ENCODE measurements around the gene KCNC1.

Gene KCNC1

GRCh38 chr11:17766073-17766359 lies 31.4 kb downstream of the KCNC1 start:
- Histone ChIP-seq H3K4me1 (ENCODE audit: control insufficient read depth in 1 of 2, insufficient read depth in 2 of 2, low read length in 2 of 2) (peaks cover 13 to 14% of the 10 kb centered on the region in 2 donors), H3K27ac (ENCODE audit: low read depth, low read length) (no peak overlapping the region), H3K27me3 (ENCODE audit: control insufficient read depth in 1 of 2, insufficient read depth in 2 of 2, low read length in 2 of 2) (no peaks in the 10 kb centered on the region), H3K9ac (ENCODE audit: low read depth in 1 of 2, low read length in 2 of 2) (no peak overlapping the region), H3K36me3 (ENCODE audit: control insufficient read depth in 1 of 2, insufficient read depth in 2 of 2, low read length in 2 of 2) (no peaks in the 10 kb centered on the region), H3K9me3 (ENCODE audit: control insufficient read depth in 1 of 2, low read length in 2 of 2) (no peaks in the 10 kb centered on the region), H3K4me3 (ENCODE audit: low read depth in 1 of 2, low read length in 2 of 2) (no peak overlapping the region)

DNA sequence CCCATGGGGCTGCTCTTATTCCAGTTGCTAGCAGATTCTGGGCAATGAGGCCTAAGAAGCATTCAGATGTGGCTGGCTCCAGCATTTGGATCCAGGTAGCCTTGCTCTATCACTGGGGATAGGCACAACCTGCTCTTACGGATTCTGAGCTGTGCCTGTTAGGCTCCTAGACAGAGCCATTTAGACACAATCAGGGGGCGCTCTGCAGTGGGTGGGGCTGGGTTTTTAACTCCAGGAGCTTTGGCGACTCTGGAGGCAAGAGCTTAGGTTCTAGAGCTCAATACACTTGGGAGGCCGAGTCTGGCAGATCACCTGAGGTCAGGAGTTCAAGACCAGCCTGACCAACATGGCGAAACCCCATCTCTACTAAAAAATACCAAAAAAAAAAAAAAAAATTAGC lies 32.0 kb downstream of the KCNC1 start:
- Histone ChIP-seq H3K4me1 (ENCODE audit: control insufficient read depth in 1 of 2, insufficient read depth in 2 of 2, low read length in 2 of 2) (peaks cover 14 to 16% of the 10 kb centered on the region in 2 donors), H3K36me3 (ENCODE audit: control insufficient read depth in 1 of 2, insufficient read depth in 2 of 2, low read length in 2 of 2) (no peaks in the 10 kb centered on the region), H3K27me3 (ENCODE audit: control insufficient read depth in 1 of 2, insufficient read depth in 2 of 2, low read length in 2 of 2) (no peaks in the 10 kb centered on the region), H3K9ac (ENCODE audit: low read depth in 1 of 2, low read length in 2 of 2) (no peak overlapping the region), H3K9me3 (ENCODE audit: control insufficient read depth in 1 of 2, low read length in 2 of 2) (no peaks in the 10 kb centered on the region), H3K27ac (ENCODE audit: low read depth, low read length) (no peak overlapping the region), H3K4me3 (ENCODE audit: low read depth in 1 of 2, low read length in 2 of 2) (no peak overlapping the region)

DNA sequence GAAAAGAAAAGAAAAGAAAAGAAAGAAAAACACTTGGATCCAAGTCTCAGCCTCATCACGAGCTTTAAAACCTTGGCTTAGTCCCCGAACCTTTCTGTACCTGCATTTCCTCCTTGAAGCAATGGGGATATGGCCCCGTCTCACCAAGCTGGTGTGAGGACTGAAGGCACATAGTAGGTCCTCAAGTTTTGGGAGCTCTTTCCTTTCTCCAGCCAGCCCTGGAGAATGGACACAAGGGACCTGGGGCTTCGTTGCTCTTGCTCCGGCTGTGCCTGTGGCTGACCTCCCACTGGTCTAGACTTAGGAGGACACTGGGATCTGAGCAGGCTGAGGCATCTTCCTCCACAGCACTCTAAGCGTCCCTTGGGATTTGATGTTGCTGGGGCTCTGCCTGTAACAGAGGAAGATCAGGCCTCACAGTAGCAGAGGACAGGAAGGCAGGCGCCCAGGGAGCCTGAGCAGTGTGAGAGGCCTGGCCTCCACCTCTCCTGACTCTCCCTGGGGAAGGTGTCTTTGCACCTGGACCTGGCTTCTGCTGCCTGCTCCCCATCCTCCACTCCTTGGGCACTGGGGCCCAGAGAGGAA lies 32.8 kb downstream of the KCNC1 start:
- no peaks in the 10 kb centered on the region for H3K9me3 ChIP-seq (ENCODE audit: control insufficient read depth in 1 of 2, low read length in 2 of 2)
- no peak overlapping the region for H3K27ac ChIP-seq (ENCODE audit: low read depth, low read length)
- no peak overlapping the region for H3K9ac ChIP-seq (ENCODE audit: low read depth in 1 of 2, low read length in 2 of 2)
- no peaks in the 10 kb centered on the region for H3K27me3 ChIP-seq (ENCODE audit: control insufficient read depth in 1 of 2, insufficient read depth in 2 of 2, low read length in 2 of 2)
- H3K36me3 ChIP-seq (ENCODE audit: control insufficient read depth in 1 of 2, insufficient read depth in 2 of 2, low read length in 2 of 2) = no peaks in the 10 kb centered on the region
- no peak overlapping the region for H3K4me3 ChIP-seq (ENCODE audit: low read depth in 1 of 2, low read length in 2 of 2)
- peaks cover 14 to 16% of the 10 kb centered on the region in 2 donors for H3K4me1 ChIP-seq (ENCODE audit: control insufficient read depth in 1 of 2, insufficient read depth in 2 of 2, low read length in 2 of 2)

DNA sequence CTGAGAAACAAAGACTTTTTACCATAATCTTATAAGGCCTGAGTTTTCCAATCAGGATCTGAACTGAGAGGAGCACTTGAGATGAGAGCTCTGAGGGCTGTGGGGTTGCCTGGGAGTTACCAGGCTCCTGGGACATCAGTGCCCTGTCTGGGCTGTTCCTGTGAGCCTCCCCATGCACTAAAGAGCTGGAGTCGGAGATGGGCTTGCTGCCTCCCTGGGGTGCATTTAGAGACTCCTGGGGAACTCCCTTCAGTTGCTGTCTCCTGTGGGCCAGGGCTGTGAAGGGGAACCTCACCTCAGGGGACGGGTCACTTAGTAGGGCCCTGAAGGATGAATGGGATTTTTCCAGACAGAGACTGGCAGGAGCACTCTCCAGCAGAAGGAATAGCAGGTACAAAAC lies 33.3 kb downstream of the KCNC1 start:
- Histone ChIP-seq H3K9me3 (ENCODE audit: control insufficient read depth in 1 of 2, low read length in 2 of 2) (no peaks in the 10 kb centered on the region), H3K27ac (ENCODE audit: low read depth, low read length) (no peak overlapping the region), H3K4me1 (ENCODE audit: control insufficient read depth in 1 of 2, insufficient read depth in 2 of 2, low read length in 2 of 2) (peaks cover 14 to 16% of the 10 kb centered on the region in 2 donors), H3K36me3 (ENCODE audit: control insufficient read depth in 1 of 2, insufficient read depth in 2 of 2, low read length in 2 of 2) (no peaks in the 10 kb centered on the region), H3K4me3 (ENCODE audit: low read depth in 1 of 2, low read length in 2 of 2) (no peak overlapping the region), H3K9ac (ENCODE audit: low read depth in 1 of 2, low read length in 2 of 2) (no peak overlapping the region), H3K27me3 (ENCODE audit: control insufficient read depth in 1 of 2, insufficient read depth in 2 of 2, low read length in 2 of 2) (no peaks in the 10 kb centered on the region)

GRCh38 chr11:17768547-17768946 lies 34.0 kb downstream of the KCNC1 start:
- H3K9me3 ChIP-seq (ENCODE audit: control insufficient read depth in 1 of 2, low read length in 2 of 2) = no peaks in the 10 kb centered on the region
- H3K27ac ChIP-seq (ENCODE audit: low read depth, low read length) = no peak overlapping the region
- no peaks in the 10 kb centered on the region for H3K36me3 ChIP-seq (ENCODE audit: control insufficient read depth in 1 of 2, insufficient read depth in 2 of 2, low read length in 2 of 2)
- H3K4me1 ChIP-seq (ENCODE audit: control insufficient read depth in 1 of 2, insufficient read depth in 2 of 2, low read length in 2 of 2) = peaks cover 14 to 16% of the 10 kb centered on the region in 2 donors
- no peaks in the 10 kb centered on the region for H3K27me3 ChIP-seq (ENCODE audit: control insufficient read depth in 1 of 2, insufficient read depth in 2 of 2, low read length in 2 of 2)
- no peak overlapping the region for H3K9ac ChIP-seq (ENCODE audit: low read depth in 1 of 2, low read length in 2 of 2)
- no peak overlapping the region for H3K4me3 ChIP-seq (ENCODE audit: low read depth in 1 of 2, low read length in 2 of 2)

DNA sequence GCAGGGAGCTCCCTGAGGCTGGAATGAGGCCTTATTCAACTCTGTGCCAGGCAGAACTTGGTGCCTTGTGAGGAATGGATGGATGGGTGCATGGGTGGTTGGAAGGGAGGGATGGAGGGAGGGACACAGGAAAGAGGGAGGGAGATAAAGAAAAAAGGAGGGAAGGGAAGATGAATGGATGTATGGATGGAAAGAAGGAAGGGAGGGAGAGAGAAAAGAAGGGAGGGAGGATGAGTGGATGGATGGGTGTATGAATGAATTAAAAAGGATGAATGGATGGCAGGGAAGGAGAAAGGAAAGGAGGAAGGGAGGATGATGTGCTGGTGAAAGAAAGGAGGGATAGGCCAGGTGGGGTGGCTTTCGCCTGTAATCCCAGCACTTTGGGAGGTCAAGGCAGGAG lies 34.6 kb downstream of the KCNC1 start:
- Histone ChIP-seq H3K4me1 (ENCODE audit: control insufficient read depth in 1 of 2, insufficient read depth in 2 of 2, low read length in 2 of 2) (peaks cover 14 to 16% of the 10 kb centered on the region in 2 donors), H3K4me3 (ENCODE audit: low read depth in 1 of 2, low read length in 2 of 2) (no peak overlapping the region), H3K9me3 (ENCODE audit: control insufficient read depth in 1 of 2, low read length in 2 of 2) (no peaks in the 10 kb centered on the region), H3K27ac (ENCODE audit: low read depth, low read length) (no peak overlapping the region), H3K9ac (ENCODE audit: low read depth in 1 of 2, low read length in 2 of 2) (no peak overlapping the region), H3K36me3 (ENCODE audit: control insufficient read depth in 1 of 2, insufficient read depth in 2 of 2, low read length in 2 of 2) (no peaks in the 10 kb centered on the region), H3K27me3 (ENCODE audit: control insufficient read depth in 1 of 2, insufficient read depth in 2 of 2, low read length in 2 of 2) (no peaks in the 10 kb centered on the region)

DNA sequence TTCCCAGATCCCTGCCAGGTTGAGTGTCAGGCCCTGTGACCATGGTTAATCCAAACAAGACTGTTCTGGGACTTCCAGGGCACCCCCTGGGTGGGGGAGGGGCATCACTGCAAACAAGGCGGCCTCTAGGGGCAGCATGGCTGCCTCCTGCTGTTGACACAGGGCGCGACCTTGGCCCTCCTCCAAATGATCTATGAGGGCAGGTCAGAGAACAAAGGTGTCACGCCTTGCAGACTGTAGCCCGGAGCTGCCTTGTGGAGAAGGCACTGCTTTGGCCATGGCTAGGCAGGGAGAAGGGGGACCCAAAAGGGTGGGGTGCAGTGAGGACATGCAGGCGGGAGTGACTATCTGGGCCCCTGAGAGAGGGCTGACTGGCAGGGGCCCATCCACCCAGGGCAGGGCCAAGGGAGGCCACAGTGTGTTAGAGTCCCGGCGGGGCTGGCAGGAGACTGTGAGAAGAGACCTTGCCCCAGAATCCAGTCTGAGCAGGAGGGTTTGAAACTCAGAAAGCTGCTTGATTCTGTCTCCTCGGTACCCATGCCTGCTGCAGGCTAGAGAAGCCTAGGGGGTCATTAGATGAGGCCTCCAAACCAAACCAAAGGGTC lies 35.6 kb downstream of the KCNC1 start:
- Histone ChIP-seq H3K4me1 (ENCODE audit: control insufficient read depth in 1 of 2, insufficient read depth in 2 of 2, low read length in 2 of 2) (peaks cover 14 to 16% of the 10 kb centered on the region in 2 donors), H3K27ac (ENCODE audit: low read depth, low read length) (no peak overlapping the region), H3K27me3 (ENCODE audit: control insufficient read depth in 1 of 2, insufficient read depth in 2 of 2, low read length in 2 of 2) (no peaks in the 10 kb centered on the region), H3K9me3 (ENCODE audit: control insufficient read depth in 1 of 2, low read length in 2 of 2) (no peaks in the 10 kb centered on the region), H3K36me3 (ENCODE audit: control insufficient read depth in 1 of 2, insufficient read depth in 2 of 2, low read length in 2 of 2) (no peaks in the 10 kb centered on the region), H3K4me3 (ENCODE audit: low read depth in 1 of 2, low read length in 2 of 2) (peak overlapping the region in 1 of 2 donors; percentile 36), H3K9ac (ENCODE audit: low read depth in 1 of 2, low read length in 2 of 2) (no peak overlapping the region)

GRCh38 chr11:17770917-17771316 lies 36.3 kb downstream of the KCNC1 start:
- Histone ChIP-seq H3K27me3 (ENCODE audit: control insufficient read depth in 1 of 2, insufficient read depth in 2 of 2, low read length in 2 of 2) (no peaks in the 10 kb centered on the region), H3K36me3 (ENCODE audit: control insufficient read depth in 1 of 2, insufficient read depth in 2 of 2, low read length in 2 of 2) (no peaks in the 10 kb centered on the region), H3K9me3 (ENCODE audit: control insufficient read depth in 1 of 2, low read length in 2 of 2) (no peaks in the 10 kb centered on the region), H3K9ac (ENCODE audit: low read depth in 1 of 2, low read length in 2 of 2) (no peak overlapping the region), H3K4me1 (ENCODE audit: control insufficient read depth in 1 of 2, insufficient read depth in 2 of 2, low read length in 2 of 2) (peaks cover 14 to 16% of the 10 kb centered on the region in 2 donors), H3K4me3 (ENCODE audit: low read depth in 1 of 2, low read length in 2 of 2) (no peak overlapping the region), H3K27ac (ENCODE audit: low read depth, low read length) (no peak overlapping the region)

- no peak overlapping the region for H3K4me3 ChIP-seq (ENCODE audit: low read depth in 1 of 2, low read length in 2 of 2)
- H3K9me3 ChIP-seq (ENCODE audit: control insufficient read depth in 1 of 2, low read length in 2 of 2) = no peaks in the 10 kb centered on the region
- no peak overlapping the region for H3K27ac ChIP-seq (ENCODE audit: low read depth, low read length)
- no peaks in the 10 kb centered on the region for H3K27me3 ChIP-seq (ENCODE audit: control insufficient read depth in 1 of 2, insufficient read depth in 2 of 2, low read length in 2 of 2)
- no peak overlapping the region for H3K9ac ChIP-seq (ENCODE audit: low read depth in 1 of 2, low read length in 2 of 2)
- H3K36me3 ChIP-seq (ENCODE audit: control insufficient read depth in 1 of 2, insufficient read depth in 2 of 2, low read length in 2 of 2) = no peaks in the 10 kb centered on the region
- H3K4me1 ChIP-seq (ENCODE audit: control insufficient read depth in 1 of 2, insufficient read depth in 2 of 2, low read length in 2 of 2) = peaks cover 14 to 16% of the 10 kb centered on the region in 2 donors
These were observed 36.8 kb downstream of the KCNC1 start for GRCh38 chr11:17771415-17771814.

DNA sequence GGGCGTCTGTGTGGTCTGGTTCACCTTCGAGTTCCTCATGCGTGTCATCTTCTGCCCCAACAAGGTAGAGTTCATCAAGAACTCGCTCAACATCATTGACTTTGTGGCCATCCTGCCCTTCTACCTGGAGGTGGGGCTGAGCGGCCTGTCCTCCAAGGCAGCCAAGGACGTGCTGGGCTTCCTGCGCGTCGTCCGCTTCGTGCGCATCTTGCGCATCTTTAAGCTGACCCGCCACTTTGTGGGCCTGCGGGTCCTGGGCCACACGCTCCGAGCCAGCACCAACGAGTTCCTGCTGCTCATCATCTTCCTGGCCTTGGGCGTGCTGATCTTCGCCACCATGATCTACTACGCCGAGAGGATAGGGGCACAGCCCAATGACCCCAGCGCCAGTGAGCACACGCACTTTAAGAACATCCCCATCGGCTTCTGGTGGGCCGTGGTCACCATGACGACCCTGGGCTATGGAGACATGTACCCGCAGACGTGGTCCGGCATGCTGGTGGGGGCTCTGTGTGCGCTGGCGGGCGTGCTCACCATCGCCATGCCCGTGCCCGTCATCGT lies 37.3 kb downstream of the KCNC1 start:
- Histone ChIP-seq H3K36me3 (ENCODE audit: control insufficient read depth in 1 of 2, insufficient read depth in 2 of 2, low read length in 2 of 2) (no peaks in the 10 kb centered on the region), H3K4me3 (ENCODE audit: low read depth in 1 of 2, low read length in 2 of 2) (no peak overlapping the region), H3K27me3 (ENCODE audit: control insufficient read depth in 1 of 2, insufficient read depth in 2 of 2, low read length in 2 of 2) (no peaks in the 10 kb centered on the region), H3K9me3 (ENCODE audit: control insufficient read depth in 1 of 2, low read length in 2 of 2) (no peaks in the 10 kb centered on the region), H3K9ac (ENCODE audit: low read depth in 1 of 2, low read length in 2 of 2) (no peak overlapping the region), H3K27ac (ENCODE audit: low read depth, low read length) (no peak overlapping the region), H3K4me1 (ENCODE audit: control insufficient read depth in 1 of 2, insufficient read depth in 2 of 2, low read length in 2 of 2) (peaks cover 14 to 16% of the 10 kb centered on the region in 2 donors)

Measured in duodenal mucosa (tissue), 2 donors.